ENCODE data around the gene FHIP2A. TPM values are rescaled to one million over a fixed set of nuclear protein-coding genes. Genes with fewer than 3 reads are reported as not detected.
"Not testable (repeated sequence)": the region's sequence is repeated elsewhere in the genome, so short reads cannot be mapped to it uniquely, and the experiment has no call there.

Gene FHIP2A
- total RNA-seq, 2 experiments from 2014 or later = 52.8 to 53.7 TPM

DNA sequence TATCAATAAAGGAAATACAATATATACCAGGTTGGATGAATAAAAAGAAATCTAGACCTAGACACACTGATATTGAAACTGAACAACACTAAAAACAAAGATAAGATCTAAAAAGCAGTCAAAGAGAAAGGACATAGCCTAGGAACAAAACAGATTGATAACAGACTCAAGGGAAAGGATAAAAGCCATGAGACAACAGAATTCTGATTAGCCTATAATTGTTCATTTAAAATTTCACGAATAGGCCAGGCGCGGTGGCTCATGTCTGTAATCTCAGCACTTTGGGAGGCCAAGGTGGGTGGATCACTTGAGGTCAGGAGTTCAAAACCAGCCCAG, 48.4 kb upstream of the FHIP2A start:
- Histone ChIP-seq H3K27me3 (ENCODE audit: control insufficient read depth in 1 of 2, insufficient read depth in 2 of 2, low read length in 2 of 2) (no peaks in the 10 kb centered on the region), H3K9me3 (ENCODE audit: control insufficient read depth in 1 of 2, insufficient read depth in 1 of 2, low read length in 2 of 2) (no peaks in the 10 kb centered on the region), H3K27ac (ENCODE audit: low read depth in 1 of 2, low read length in 2 of 2) (no peak overlapping the region), H3K36me3 (ENCODE audit: insufficient read depth, low read length) (no peaks in the 10 kb centered on the region), H3K4me1 (ENCODE audit: insufficient read depth, low read length) (peaks cover 4% of the 10 kb centered on the region), H3K4me3 (ENCODE audit: low read length) (no peak overlapping the region)
- H3K36me3 Mint-ChIP-seq (ENCODE audit: low read depth) = no peaks in the 10 kb centered on the region
- DNase-seq = no peak
- CTCF ChIA-PET = no interaction called here
- intact Hi-C loops (cut with DNase I, micrococcal nuclease) = no loop called here
- no peak overlapping the region for H3K27ac Mint-ChIP-seq
- ATAC-seq (ENCODE audit: poor library complexity) = no peak
- H3K4me3 Mint-ChIP-seq = no peak overlapping the region
- TF ChIP-seq, protein P1, sequence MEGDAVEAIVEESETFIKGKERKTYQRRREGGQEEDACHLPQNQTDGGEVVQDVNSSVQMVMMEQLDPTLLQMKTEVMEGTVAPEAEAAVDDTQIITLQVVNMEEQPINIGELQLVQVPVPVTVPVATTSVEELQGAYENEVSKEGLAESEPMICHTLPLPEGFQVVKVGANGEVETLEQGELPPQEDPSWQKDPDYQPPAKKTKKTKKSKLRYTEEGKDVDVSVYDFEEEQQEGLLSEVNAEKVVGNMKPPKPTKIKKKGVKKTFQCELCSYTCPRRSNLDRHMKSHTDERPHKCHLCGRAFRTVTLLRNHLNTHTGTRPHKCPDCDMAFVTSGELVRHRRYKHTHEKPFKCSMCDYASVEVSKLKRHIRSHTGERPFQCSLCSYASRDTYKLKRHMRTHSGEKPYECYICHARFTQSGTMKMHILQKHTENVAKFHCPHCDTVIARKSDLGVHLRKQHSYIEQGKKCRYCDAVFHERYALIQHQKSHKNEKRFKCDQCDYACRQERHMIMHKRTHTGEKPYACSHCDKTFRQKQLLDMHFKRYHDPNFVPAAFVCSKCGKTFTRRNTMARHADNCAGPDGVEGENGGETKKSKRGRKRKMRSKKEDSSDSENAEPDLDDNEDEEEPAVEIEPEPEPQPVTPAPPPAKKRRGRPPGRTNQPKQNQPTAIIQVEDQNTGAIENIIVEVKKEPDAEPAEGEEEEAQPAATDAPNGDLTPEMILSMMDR (IDR thresholded peaks at IDR 0.05) = no peak
- peaks cover 14% of the 10 kb centered on the region for H3K4me1 Mint-ChIP-seq (ENCODE audit: low read depth)
- no peaks in the 10 kb centered on the region for H3K9me3 Mint-ChIP-seq
- POLR2A ChIA-PET = interaction anchor here (0.6 kb wide), 1 partner anchor 65 kb away, joined by 3 read pairs; no protein-coding TSS in a partner anchor
- peaks cover 8% of the 10 kb centered on the region for H3K27me3 Mint-ChIP-seq

GRCh38 chr10:114775082-114775481, 46.5 kb upstream of the FHIP2A start:
- H3K9me3 Mint-ChIP-seq; ATAC-seq (ENCODE audit: poor library complexity); H3K36me3 ChIP-seq (ENCODE audit: insufficient read depth, low read length); H3K4me3 Mint-ChIP-seq; H3K4me1 Mint-ChIP-seq (ENCODE audit: low read depth); POLR2A ChIA-PET; H3K4me1 ChIP-seq (ENCODE audit: insufficient read depth, low read length); H3K27me3 Mint-ChIP-seq; intact Hi-C loops (cut with DNase I, micrococcal nuclease); H3K9me3 ChIP-seq (ENCODE audit: control insufficient read depth in 1 of 2, insufficient read depth in 1 of 2, low read length in 2 of 2); CTCF ChIA-PET; H3K27ac ChIP-seq (ENCODE audit: low read depth in 1 of 2, low read length in 2 of 2); H3K27me3 ChIP-seq (ENCODE audit: control insufficient read depth in 1 of 2, insufficient read depth in 2 of 2, low read length in 2 of 2); H3K27ac Mint-ChIP-seq; H3K36me3 Mint-ChIP-seq (ENCODE audit: low read depth); DNase-seq; H3K4me3 ChIP-seq (ENCODE audit: low read length): not testable (repeated sequence)

GRCh38 chr10:114777415-114777814, 44.2 kb upstream of the FHIP2A start:
- H3K4me3 Mint-ChIP-seq = no peak overlapping the region
- TF ChIP-seq, protein P1 (IDR thresholded peaks at IDR 0.05) = no peak
- Histone ChIP-seq H3K36me3 (ENCODE audit: insufficient read depth, low read length) (no peaks in the 10 kb centered on the region), H3K27ac (ENCODE audit: low read depth in 1 of 2, low read length in 2 of 2) (no peak overlapping the region), H3K27me3 (ENCODE audit: control insufficient read depth in 1 of 2, insufficient read depth in 2 of 2, low read length in 2 of 2) (no peaks in the 10 kb centered on the region), H3K4me3 (ENCODE audit: low read length) (no peak overlapping the region), H3K4me1 (ENCODE audit: insufficient read depth, low read length) (no peaks in the 10 kb centered on the region), H3K9me3 (ENCODE audit: control insufficient read depth in 1 of 2, insufficient read depth in 1 of 2, low read length in 2 of 2) (no peaks in the 10 kb centered on the region)
- DNase-seq = no peak
- ChIA-PET POLR2A (no interaction called here), CTCF (no interaction called here)
- H3K36me3 Mint-ChIP-seq (ENCODE audit: low read depth) = no peaks in the 10 kb centered on the region
- H3K27ac Mint-ChIP-seq = no peak overlapping the region
- H3K9me3 Mint-ChIP-seq = no peaks in the 10 kb centered on the region
- intact Hi-C loops (cut with DNase I, micrococcal nuclease) = no loop called here
- ATAC-seq (ENCODE audit: poor library complexity) = no peak
- H3K4me1 Mint-ChIP-seq (ENCODE audit: low read depth) = no peaks in the 10 kb centered on the region
- no peaks in the 10 kb centered on the region for H3K27me3 Mint-ChIP-seq

DNA sequence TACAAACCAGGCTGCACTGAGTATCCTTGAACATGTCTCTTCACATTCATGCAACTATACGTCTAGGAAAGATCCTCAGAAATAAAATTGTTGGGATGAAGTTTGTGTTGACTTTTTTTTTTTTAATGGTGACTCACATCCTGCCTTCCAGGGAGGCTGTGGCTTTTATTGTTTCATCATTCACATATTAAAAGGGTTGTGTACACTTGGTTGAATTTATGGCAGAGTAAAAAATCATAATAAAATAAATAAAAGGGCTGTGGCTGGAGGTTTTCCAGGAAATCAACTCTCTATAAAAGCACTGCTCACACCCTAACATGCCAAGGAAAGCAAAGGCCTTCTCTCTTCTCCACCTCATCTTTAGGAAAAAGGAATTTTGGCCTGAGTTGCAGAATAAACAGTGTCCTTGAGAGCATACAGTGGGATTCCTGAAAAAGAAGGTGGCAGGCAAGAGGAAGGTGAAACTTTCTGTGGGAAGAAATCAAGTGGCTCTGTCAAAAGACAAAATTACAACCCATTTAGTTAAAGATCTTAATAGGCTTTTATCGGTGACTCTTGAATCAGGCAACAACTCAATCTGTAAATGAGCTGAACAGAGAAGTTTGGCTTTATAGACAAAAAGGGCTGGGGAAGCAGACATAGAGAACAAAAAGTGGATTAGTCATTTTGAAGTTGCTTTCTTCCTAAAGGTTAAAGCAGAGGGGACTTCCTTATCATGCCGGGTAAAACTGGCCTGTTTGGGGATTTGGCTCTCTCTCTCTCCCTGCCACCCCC, 41.6 kb upstream of the FHIP2A start:
- intact Hi-C loops (cut with DNase I, micrococcal nuclease) = loop anchor here in 1 of 2 experiments (5.0 kb wide), 1 partner anchor 983 kb away; no protein-coding TSS in a partner anchor
- H3K9me3 Mint-ChIP-seq = no peaks in the 10 kb centered on the region

More for the DNA sequence above, 41.6 kb upstream of the FHIP2A start:
- H3K4me3 Mint-ChIP-seq = no peak overlapping the region
- POLR2A ChIA-PET = no interaction called here
- TF ChIP-seq, protein P1 (IDR thresholded peaks at IDR 0.05) = no peak
- Histone ChIP-seq H3K4me3 (ENCODE audit: low read length) (no peak overlapping the region), H3K36me3 (ENCODE audit: insufficient read depth, low read length) (no peaks in the 10 kb centered on the region), H3K27me3 (ENCODE audit: control insufficient read depth in 1 of 2, insufficient read depth in 2 of 2, low read length in 2 of 2) (no peaks in the 10 kb centered on the region), H3K9me3 (ENCODE audit: control insufficient read depth in 1 of 2, insufficient read depth in 1 of 2, low read length in 2 of 2) (no peaks in the 10 kb centered on the region), H3K27ac (ENCODE audit: low read depth in 1 of 2, low read length in 2 of 2) (no peak overlapping the region), H3K4me1 (ENCODE audit: insufficient read depth, low read length) (no peaks in the 10 kb centered on the region)
- no peak for ATAC-seq (ENCODE audit: poor library complexity)
- CTCF ChIA-PET = no interaction called here
- no peaks in the 10 kb centered on the region for H3K4me1 Mint-ChIP-seq (ENCODE audit: low read depth)
- no peaks in the 10 kb centered on the region for H3K27me3 Mint-ChIP-seq
- H3K36me3 Mint-ChIP-seq (ENCODE audit: low read depth) = no peaks in the 10 kb centered on the region
- H3K27ac Mint-ChIP-seq = no peak overlapping the region
- DNase-seq = no peak
